Endothelial cell of umbilical vein (primary cell): Measurements from ENCODE around the gene C6orf89. TPM values are rescaled to one million over a fixed set of nuclear protein-coding genes. Genes with fewer than 3 reads are reported as not detected.

Experiments
- BruUV-seq: library from RNA; stranded (reverse); fragments of 400-500 nt; replicated peaks from 2 replicates; lab custom pipeline; 2021; lab: Mats Ljungman, UMichigan
- CTCF ChIA-PET: fragments of 300-600, 350-600 bp; sonication (Branson Sonifier 250); formaldehyde crosslinking; loops from one replicate; lab custom pipeline; 2021; ENCODE audit warnings: antibody characterized with exemption, inconsistent platforms; lab: Charles Lee
- POLR2A ChIA-PET: fragments of 300-600, 350-600 bp; sonication (Branson Sonifier 250); formaldehyde crosslinking; loops from one replicate; lab custom pipeline; 2021; ENCODE audit warnings: antibody characterized with exemption, inconsistent platforms; lab: Charles Lee
- DNase-seq: peaks from one replicate; pipeline ENCODE4 v3.0.0-alpha.2; 2011; ENCODE audit warnings: low read depth, low spot score
- FAIRE-seq: peaks from 2 replicates; lab custom pipeline; 2011; peaks lifted over from hg19 to GRCh38; lab: Jason Lieb, UNC
- H2AFZ ChIP-seq: 2 replicates; pipeline ENCODE4 v1.6.0; 2012; ENCODE audit warnings: low read depth, low read length, control low read depth, inconsistent platforms
- H3K27ac ChIP-seq: 2 replicates; pipeline ENCODE4 v1.5.1; 2011; ENCODE audit warnings: low read depth, mild to moderate bottlenecking, control low read depth, low read length, moderate library complexity; ENCODE audit not compliant: insufficient read depth
- H3K27me3 ChIP-seq, 2 experiments: 2 replicates each; pipeline versions ENCODE4 v1.6.0 to v1.6.1; 2011; ENCODE audit warnings: low read length in 2 of 2, mixed read lengths in 1 of 2; ENCODE audit not compliant: control insufficient read depth in 2 of 2, insufficient read depth in 2 of 2
- H3K36me3 ChIP-seq, 2 experiments: 2 replicates in 1 of 2; 3 replicates in 1 of 2; pipeline ENCODE4 v1.5.1; 2011; ENCODE audit warnings: low read length in 2 of 2, mild to moderate bottlenecking in 1 of 2, moderate library complexity in 1 of 2; ENCODE audit not compliant: control insufficient read depth in 2 of 2, insufficient read depth in 2 of 2; ENCODE audit errors: extremely low read depth in 1 of 2
- H3K4me1 ChIP-seq: 3 replicates; pipeline ENCODE4 v1.5.1; 2011; ENCODE audit warnings: mild to moderate bottlenecking, low read length; ENCODE audit not compliant: control insufficient read depth, insufficient read depth; ENCODE audit errors: extremely low read depth
- H3K4me2 ChIP-seq: 2 replicates; pipeline ENCODE4 v1.6.1; 2011; ENCODE audit warnings: low read length, control low read depth, mixed read lengths; ENCODE audit not compliant: insufficient read depth
- H3K4me3 ChIP-seq, 3 experiments: fragments of 200-600 bp in 1 of 3; sonication (generic), shearing (Covaris generic) in 1 of 3; replicated peaks in 1 of 3; 2 replicates each; pipeline ENCODE4 v1.5.1; 2011 to 2016; ENCODE audit warnings: control low read depth in 3 of 3, low read length in 3 of 3, mild to moderate bottlenecking in 2 of 3, inconsistent platforms in 1 of 3, low read depth in 1 of 3, moderate library complexity in 1 of 3; ENCODE audit not compliant: insufficient read depth in 1 of 3
- H3K79me2 ChIP-seq: 2 replicates; pipeline ENCODE4 v1.6.0; 2012; ENCODE audit warnings: low read length, inconsistent platforms; ENCODE audit not compliant: control insufficient read depth, insufficient read depth
- H3K9ac ChIP-seq: replicated peaks from 2 replicates; pipeline ENCODE3; 2011; ENCODE audit warnings: low read length, control low read depth; ENCODE audit not compliant: insufficient read depth; ENCODE audit errors: extremely low read depth
- H3K9me1 ChIP-seq: replicated peaks from 3 replicates; pipeline ENCODE4 v1.6.0; 2011; ENCODE audit warnings: mild to moderate bottlenecking, low read length; ENCODE audit not compliant: control insufficient read depth, insufficient read depth; ENCODE audit errors: extremely low read depth
- H3K9me3 ChIP-seq: replicated peaks from 2 replicates; pipeline ENCODE4 v1.5.1; 2012; ENCODE audit warnings: low read length, inconsistent platforms; ENCODE audit not compliant: control insufficient read depth, insufficient read depth
- H4K20me1 ChIP-seq: replicated peaks from 2 replicates; pipeline ENCODE3; 2011; ENCODE audit warnings: mild to moderate bottlenecking, low read length; ENCODE audit not compliant: control insufficient read depth, insufficient read depth; ENCODE audit errors: extremely low read depth
- EZH2 ChIP-seq: IDR thresholded peaks from 2 replicates; pipeline ENCODE4 v1.6.1; 2012; ENCODE audit warnings: borderline replicate concordance, low read depth, mild to moderate bottlenecking, moderate library complexity, low read length, inconsistent platforms; ENCODE audit not compliant: severe bottlenecking
- FOS ChIP-seq: IDR thresholded peaks from 2 replicates; pipeline ENCODE4 v1.6.1; 2011; ENCODE audit warnings: mild to moderate bottlenecking, low read length, moderate library complexity, borderline replicate concordance; ENCODE audit not compliant: insufficient read depth
- GATA2 ChIP-seq: IDR thresholded peaks from 2 replicates; pipeline ENCODE4 v1.7.0; 2011; ENCODE audit warnings: low read depth, mild to moderate bottlenecking, moderate library complexity, mixed read lengths, low read length; ENCODE audit not compliant: insufficient read length, insufficient read depth
- JUN ChIP-seq: IDR thresholded peaks from 2 replicates; pipeline ENCODE4 v1.6.1; 2011; ENCODE audit warnings: borderline replicate concordance, low read depth; ENCODE audit not compliant: insufficient read length, insufficient read depth
- MYC ChIP-seq: IDR thresholded peaks from one replicate; pipeline ENCODE4 v1.6.1; 2011; ENCODE audit warnings: mild to moderate bottlenecking, low read depth, low read length
- POLR2A ChIP-seq: IDR thresholded peaks from 2 replicates; pipeline ENCODE4 v1.6.1; 2012; ENCODE audit warnings: low read depth, mild to moderate bottlenecking, control low read depth, low read length
- POLR2AphosphoS5 ChIP-seq: IDR thresholded peaks from 2 replicates; pipeline ENCODE4 v1.6.1; 2012; ENCODE audit warnings: low read depth, mild to moderate bottlenecking, control low read depth, low read length, moderate library complexity; ENCODE audit not compliant: insufficient read depth
- dilution Hi-C: fragments of 300-500 bp; cut with MboI; formaldehyde crosslinking; loops from one replicate; pipeline ENCODE4 v1.15.0; 2019; ENCODE audit warnings: low sequenced_read_pairs; ENCODE audit not compliant: extremely low pct_ligation_motif_present
- intact Hi-C: fragments of 100-400 bp; cut with micrococcal nuclease; formaldehyde crosslinking; loops from one replicate; pipeline ENCODE4 v1.10.0; 2022
- polyA plus RNA-seq, 4 experiments: library from polyadenylated mRNA; depleted of rRNA in 3 of 4; stranded (reverse) in 3 of 4; unstranded in 1 of 4; fragments of >200 nt; gene quantifications; 2 replicates each; pipeline versions ENCODE4 v1.2.1 to v1.2.3, GENCODE V29; 2011 to 2012; ENCODE audit warnings: missing spikeins in 1 of 4
- total RNA-seq: library from RNA; stranded (reverse); gene quantifications from 2 replicates; pipeline ENCODE4 v1.2.3, GENCODE V29; 2021
- TF ChIP-seq, protein P1 (sequence below), 2 donors: IDR thresholded peaks; 1 replicate in 1 of 2; 2 replicates in 1 of 2; pipeline ENCODE4 v1.5.1; 2011; ENCODE audit warnings: low read length in 2 of 2, mild to moderate bottlenecking in 2 of 2, moderate library complexity in 2 of 2, control low read depth in 1 of 2, inconsistent platforms in 1 of 2, low read depth in 1 of 2; ENCODE audit not compliant: insufficient read depth in 1 of 2; ENCODE audit errors: extremely low read depth in 1 of 2
- TF ChIP-seq, protein P2 (sequence below): IDR thresholded peaks from 2 replicates; pipeline ENCODE4 v1.6.1; 2011; ENCODE audit not compliant: insufficient read depth, insufficient read length

C6orf89 gene
- total and polyA plus RNA-seq, 2 donors (not counting 3 experiments of a cell fraction or from before 2014, with no cell fraction given), result 18.2 to 34.0 TPM

DNA sequence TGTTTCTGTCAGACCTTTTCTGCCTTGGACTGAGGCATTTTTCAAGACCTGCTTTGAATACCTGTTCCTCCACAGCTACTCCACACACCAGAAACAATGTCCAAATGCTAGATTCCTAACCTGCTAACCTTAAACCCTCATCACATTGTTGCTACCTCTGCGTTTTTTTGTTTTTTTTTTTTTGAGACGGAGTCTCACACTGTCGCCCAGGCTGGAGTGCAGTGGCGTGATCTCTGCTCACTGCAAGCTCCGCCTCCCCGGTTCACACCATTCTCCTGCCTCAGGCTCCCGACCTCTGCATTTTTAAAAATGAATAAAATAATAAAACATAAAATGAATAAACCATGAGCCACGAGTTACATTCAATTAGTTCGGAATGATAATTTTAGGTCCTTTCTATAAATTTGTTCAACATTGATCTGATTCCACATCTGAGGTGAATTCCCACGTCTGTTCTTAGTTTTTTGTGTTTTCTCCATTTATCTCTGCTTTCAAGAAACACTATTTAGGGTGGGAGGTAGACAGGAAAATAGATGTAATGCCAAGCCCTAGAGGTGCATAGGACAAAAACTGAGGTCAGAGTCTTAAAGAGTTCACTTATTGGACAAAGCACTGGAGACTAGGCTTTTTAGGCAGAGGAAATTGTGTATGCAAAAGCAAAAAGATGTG, 1.3 kb downstream of the C6orf89 start:
- TF ChIP-seq, protein P1, sequence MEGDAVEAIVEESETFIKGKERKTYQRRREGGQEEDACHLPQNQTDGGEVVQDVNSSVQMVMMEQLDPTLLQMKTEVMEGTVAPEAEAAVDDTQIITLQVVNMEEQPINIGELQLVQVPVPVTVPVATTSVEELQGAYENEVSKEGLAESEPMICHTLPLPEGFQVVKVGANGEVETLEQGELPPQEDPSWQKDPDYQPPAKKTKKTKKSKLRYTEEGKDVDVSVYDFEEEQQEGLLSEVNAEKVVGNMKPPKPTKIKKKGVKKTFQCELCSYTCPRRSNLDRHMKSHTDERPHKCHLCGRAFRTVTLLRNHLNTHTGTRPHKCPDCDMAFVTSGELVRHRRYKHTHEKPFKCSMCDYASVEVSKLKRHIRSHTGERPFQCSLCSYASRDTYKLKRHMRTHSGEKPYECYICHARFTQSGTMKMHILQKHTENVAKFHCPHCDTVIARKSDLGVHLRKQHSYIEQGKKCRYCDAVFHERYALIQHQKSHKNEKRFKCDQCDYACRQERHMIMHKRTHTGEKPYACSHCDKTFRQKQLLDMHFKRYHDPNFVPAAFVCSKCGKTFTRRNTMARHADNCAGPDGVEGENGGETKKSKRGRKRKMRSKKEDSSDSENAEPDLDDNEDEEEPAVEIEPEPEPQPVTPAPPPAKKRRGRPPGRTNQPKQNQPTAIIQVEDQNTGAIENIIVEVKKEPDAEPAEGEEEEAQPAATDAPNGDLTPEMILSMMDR (IDR thresholded peaks at IDR 0.05; ENCODE audit: extremely low read depth in 1 of 2, insufficient read depth in 1 of 2, low read depth in 1 of 2, low read length in 2 of 2), result no peak
- TF ChIP-seq, protein P2, sequence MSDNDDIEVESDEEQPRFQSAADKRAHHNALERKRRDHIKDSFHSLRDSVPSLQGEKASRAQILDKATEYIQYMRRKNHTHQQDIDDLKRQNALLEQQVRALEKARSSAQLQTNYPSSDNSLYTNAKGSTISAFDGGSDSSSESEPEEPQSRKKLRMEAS, result no peak
- no peak for TF ChIP-seq JUN
- no peak for TF ChIP-seq POLR2A
- no peak for TF ChIP-seq FOS
- TF ChIP-seq POLR2AphosphoS5, result no peak
- TF ChIP-seq GATA2, result no peak
- TF ChIP-seq EZH2, result no peak
- no peak for TF ChIP-seq MYC
- FAIRE-seq (no peak), DNase-seq (no peak)
- intact Hi-C loops, result loop anchor here (2.0 kb wide), 2 partner anchors 64 to 100 kb away; partner anchors contain the start of gene MTCH1
- H3K9me1 ChIP-seq, result no peaks in the 10 kb centered on the region
- H2AFZ ChIP-seq, result no peak overlapping the region
- no peaks in the 10 kb centered on the region for H3K9me3 ChIP-seq
- dilution Hi-C loops, result no loop called here
- CTCF ChIA-PET, result interaction anchor here (2.9 kb wide), 1 partner anchor 131 kb away, joined by 59 read pairs; no protein-coding TSS in a partner anchor
- no TSS peak for BruUV-seq
- H3K27ac ChIP-seq, result no peak overlapping the region
- no peaks in the 10 kb centered on the region for H3K27me3 ChIP-seq
- H4K20me1 ChIP-seq, result no peaks in the 10 kb centered on the region
- H3K36me3 ChIP-seq, result no peaks in the 10 kb centered on the region
- peak overlapping the region; percentile 93 for H3K9ac ChIP-seq
- no peak overlapping the region for H3K4me3 ChIP-seq
- POLR2A ChIA-PET, result no interaction called here
- peaks cover 2% of the 10 kb centered on the region for H3K79me2 ChIP-seq
- peak overlapping the region; percentile 91 for H3K4me2 ChIP-seq
- H3K4me1 ChIP-seq, result peaks cover 12% of the 10 kb centered on the region
